ENCODE results near the gene RBMS3.

Gene RBMS3

GRCh38 chr3:29385046-29385830, 104.4 kb downstream of the RBMS3 start:
- DNase-seq (ENCODE audit: low read depth), result peak; percentile 88

- no peak for DNase-seq (ENCODE audit: low read depth)
These were observed 108.5 kb downstream of the RBMS3 start for GRCh38 chr3:29389362-29389761.

GRCh38 chr3:29392625-29393388, 111.9 kb downstream of the RBMS3 start:
- no peak for DNase-seq (ENCODE audit: low read depth)

GRCh38 chr3:29393946-29394345, 113.1 kb downstream of the RBMS3 start:
- peak; percentile 63 for DNase-seq (ENCODE audit: low read depth)

GRCh38 chr3:29397406-29397805, 116.5 kb downstream of the RBMS3 start:
- DNase-seq (ENCODE audit: low read depth), result no peak

GRCh38 chr3:29398787-29399186, 117.9 kb downstream of the RBMS3 start:
- no peak for DNase-seq (ENCODE audit: low read depth)

- no peak for DNase-seq (ENCODE audit: low read depth)
These were observed 125.5 kb downstream of the RBMS3 start for GRCh38 chr3:29406291-29406832.

- peak; percentile 16 for DNase-seq (ENCODE audit: low read depth)
These were observed 127.8 kb downstream of the RBMS3 start for GRCh38 chr3:29408676-29409075.

GRCh38 chr3:29409409-29409808, 128.5 kb downstream of the RBMS3 start:
- DNase-seq (ENCODE audit: low read depth), result peak; percentile 93

- DNase-seq (ENCODE audit: low read depth), result no peak
These were observed 129.3 kb downstream of the RBMS3 start for GRCh38 chr3:29410220-29410619.

GRCh38 chr3:29410660-29411405, 130.0 kb downstream of the RBMS3 start:
- no peak for DNase-seq (ENCODE audit: low read depth)

- DNase-seq (ENCODE audit: low read depth), result no peak
These were observed 131.2 kb downstream of the RBMS3 start for GRCh38 chr3:29412110-29412509.

- DNase-seq (ENCODE audit: low read depth), result no peak
These were observed 133.8 kb downstream of the RBMS3 start for GRCh38 chr3:29414468-29415224.

- no peak for DNase-seq (ENCODE audit: low read depth)
These were observed 134.8 kb downstream of the RBMS3 start for GRCh38 chr3:29415482-29416223.

GRCh38 chr3:29416514-29416913, 135.6 kb downstream of the RBMS3 start:
- DNase-seq (ENCODE audit: low read depth), result no peak

GRCh38 chr3:29420106-29420505, 139.2 kb downstream of the RBMS3 start:
- DNase-seq (ENCODE audit: low read depth), result peak; percentile 66

- DNase-seq (ENCODE audit: low read depth), result no peak
These were observed 145.7 kb downstream of the RBMS3 start for GRCh38 chr3:29426302-29427226.

- DNase-seq (ENCODE audit: low read depth), result peak; percentile 59
These were observed 146.6 kb downstream of the RBMS3 start for GRCh38 chr3:29427266-29428103.

Measured in amniotic epithelial cell (primary cell).